Measurements from ENCODE around the gene SORBS2. TPM values are rescaled to one million over a fixed set of nuclear protein-coding genes. Genes with fewer than 3 reads are reported as not detected.

The SORBS2 gene
- total RNA-seq, 1 experiment from 2014 or later: 0.34 TPM

- no peak for TF ChIP-seq ZNF274 (IDR thresholded peaks at IDR 0.05; ENCODE audit: low read depth, low read length)
- TF ChIP-seq RAD21 (IDR thresholded peaks at IDR 0.05; ENCODE audit: low read depth): no peak
- TF ChIP-seq SIN3A (IDR thresholded peaks at IDR 0.05; ENCODE audit: low read depth): no peak
- TF ChIP-seq MAX (IDR thresholded peaks at IDR 0.05): no peak
- Histone ChIP-seq H3K4me3 (replicated peaks in 1 of 2; ENCODE audit: low read depth in 1 of 2, low read length in 2 of 2) (no peak overlapping the region), H3K27me3 (ENCODE audit: insufficient read depth, low read length) (no peaks in the 10 kb centered on the region), H3K9ac (ENCODE audit: low read length) (no peak overlapping the region), H3K36me3 (ENCODE audit: control insufficient read depth in 1 of 2, insufficient read depth in 2 of 2, low read length in 2 of 2) (no peaks in the 10 kb centered on the region), H3K27ac (ENCODE audit: low read depth, low read length) (no peak overlapping the region), H3K4me2 (ENCODE audit: low read length) (no peak overlapping the region), H3K9me2 (ENCODE audit: insufficient read depth) (no peaks in the 10 kb centered on the region), H2AFZ (ENCODE audit: low read depth, low read length, poor library complexity, severe bottlenecking) (no peak overlapping the region), H3K4me1 (ENCODE audit: control insufficient read depth in 1 of 2, insufficient read depth in 2 of 2, low read length in 2 of 2) (peaks cover 2 to 4% of the 10 kb centered on the region in 2 experiments; a peak in 2 of 4 replicates), H4K20me1 (ENCODE audit: insufficient read depth) (no peaks in the 10 kb centered on the region), H3K9me3 (ENCODE audit: control insufficient read depth in 1 of 2, insufficient read depth in 1 of 2, low read depth in 1 of 2, low read length in 2 of 2) (no peaks in the 10 kb centered on the region), H3K79me2 (ENCODE audit: insufficient read depth, low read length) (no peaks in the 10 kb centered on the region)
- no TSS peak for BruUV-seq (replicated peaks)
- ChIA-PET RAD21 (ENCODE audit: low non-redundant PET in 1 of 2, low total read pairs in 2 of 2, uncharacterized antibody in 2 of 2, unreplicated experiment in 2 of 2) (no interaction called here), CTCF (no interaction called here), POLR2A (no interaction called here)
- ATAC-seq: no peak
- intact Hi-C loops (cut with micrococcal nuclease): no loop called here
- DNase-seq (ENCODE audit: low read depth, low spot score): no peak
Measured at GRCh38 chr4:185540487-185541120, 271.4 kb downstream of the SORBS2 start.

GRCh38 chr4:185540040-185540439 is 272.0 kb downstream of the SORBS2 start:
- no TSS peak for BruUV-seq (replicated peaks)
- no peak overlapping the region for H2AFZ ChIP-seq (ENCODE audit: low read depth, low read length, poor library complexity, severe bottlenecking)
- no peak for ATAC-seq

More at GRCh38 chr4:185540040-185540439, 272.0 kb downstream of the SORBS2 start:
- no peaks in the 10 kb centered on the region for H3K9me2 ChIP-seq (ENCODE audit: insufficient read depth)
- H3K4me2 ChIP-seq (ENCODE audit: low read length): no peak overlapping the region
- intact Hi-C loops (cut with micrococcal nuclease): no loop called here
- no peak overlapping the region for H3K27ac ChIP-seq (ENCODE audit: low read depth, low read length)
- peaks cover 2 to 5% of the 10 kb centered on the region in 2 experiments; a peak in 2 of 4 replicates for H3K4me1 ChIP-seq (ENCODE audit: control insufficient read depth in 1 of 2, insufficient read depth in 2 of 2, low read length in 2 of 2)
- H3K36me3 ChIP-seq (ENCODE audit: control insufficient read depth in 1 of 2, insufficient read depth in 2 of 2, low read length in 2 of 2): no peaks in the 10 kb centered on the region
- H3K9me3 ChIP-seq (ENCODE audit: control insufficient read depth in 1 of 2, insufficient read depth in 1 of 2, low read depth in 1 of 2, low read length in 2 of 2): no peaks in the 10 kb centered on the region
- RAD21 ChIA-PET (ENCODE audit: low non-redundant PET in 1 of 2, low total read pairs in 2 of 2, uncharacterized antibody in 2 of 2, unreplicated experiment in 2 of 2): no interaction called here
- H3K79me2 ChIP-seq (ENCODE audit: insufficient read depth, low read length): no peaks in the 10 kb centered on the region
- DNase-seq (ENCODE audit: low read depth, low spot score): no peak
- H3K4me3 ChIP-seq (replicated peaks in 1 of 2; ENCODE audit: low read depth in 1 of 2, low read length in 2 of 2): no peak overlapping the region
- H3K9ac ChIP-seq (ENCODE audit: low read length): no peak overlapping the region
- POLR2A ChIA-PET: no interaction called here
- no peaks in the 10 kb centered on the region for H3K27me3 ChIP-seq (ENCODE audit: insufficient read depth, low read length)
- no peaks in the 10 kb centered on the region for H4K20me1 ChIP-seq (ENCODE audit: insufficient read depth)
- CTCF ChIA-PET: no interaction called here
- TF ChIP-seq RAD21 (IDR thresholded peaks at IDR 0.05; ENCODE audit: low read depth): 0 out of 2 replicates have a peak, but pooled peaks have one; percentile 3
- TF ChIP-seq POLR2A (IDR thresholded peaks at IDR 0.05; ENCODE audit: borderline replicate concordance, extremely low read depth, insufficient read depth, insufficient read length): no peak
